Natural killer cell (primary cell): Measurements from ENCODE around the gene DHRS13. TPM values are rescaled to one million over a fixed set of nuclear protein-coding genes. Genes with fewer than 3 reads are reported as not detected.

Source experiments
- ATAC-seq, 3 donors: fragments of 150-1000 bp in 2 of 3; fragments of 200-7000 bp in 1 of 3; cut with Tn5 transposase; 1 replicate in 1 of 3; 2 replicates in 2 of 3; pipeline ENCODE4 v1.10.0; 2021; ENCODE audit warnings: mild to moderate bottlenecking in 2 of 3, moderate library complexity in 2 of 3
- DNase-seq, 2 donors: peaks; one replicate each; pipeline versions ENCODE4 v3.0.0 to v3.0.0-alpha.2; 2013 to 2021; ENCODE audit warnings: mixed read lengths in 1 of 2
- H3K27ac ChIP-seq: one replicate; pipeline ENCODE4 v1.5.1; 2013; ENCODE audit warnings: mild to moderate bottlenecking, low read length
- H3K27me3 ChIP-seq: one replicate; pipeline ENCODE4 v1.6.1; 2013; ENCODE audit warnings: low read length; ENCODE audit not compliant: control insufficient read depth, insufficient read depth
- H3K36me3 ChIP-seq: one replicate; pipeline ENCODE4 v1.6.1; 2013; ENCODE audit warnings: low read length; ENCODE audit not compliant: control insufficient read depth, insufficient read depth
- H3K4me1 ChIP-seq: one replicate; pipeline ENCODE4 v1.6.1; 2013; ENCODE audit warnings: low read length; ENCODE audit not compliant: control insufficient read depth, insufficient read depth
- H3K4me3 ChIP-seq: one replicate; pipeline ENCODE4 v1.5.1; 2013; ENCODE audit warnings: low read length
- H3K9me3 ChIP-seq: one replicate; pipeline ENCODE4 v1.6.1; 2013; ENCODE audit warnings: low read length; ENCODE audit not compliant: control insufficient read depth, insufficient read depth
- H3K27ac Mint-ChIP-seq, 2 donors: one replicate each; pipeline ENCODE4 v1.8.0; 2022; ENCODE audit warnings: mild to moderate bottlenecking in 2 of 2, mixed read lengths in 2 of 2, moderate library complexity in 1 of 2
- H3K27me3 Mint-ChIP-seq, 2 donors: one replicate each; pipeline ENCODE4 v1.8.0; 2022; ENCODE audit warnings: low read depth in 2 of 2, mixed read lengths in 2 of 2
- H3K36me3 Mint-ChIP-seq: one replicate; pipeline ENCODE4 v1.8.0; 2022; ENCODE audit warnings: mixed read lengths
- H3K4me1 Mint-ChIP-seq, 2 donors: one replicate each; pipeline ENCODE4 v1.8.0; 2022; ENCODE audit warnings: mixed read lengths in 2 of 2
- H3K4me3 Mint-ChIP-seq: one replicate; pipeline ENCODE4 v1.8.0; 2022; ENCODE audit warnings: mild to moderate bottlenecking, moderate library complexity, mixed read lengths
- H3K9me3 Mint-ChIP-seq, 2 donors: one replicate each; pipeline ENCODE4 v1.8.0; 2022; ENCODE audit warnings: mixed read lengths in 2 of 2
- CTCF ChIP-seq: fragments of 200-600 bp; IDR thresholded peaks from one replicate; pipeline ENCODE4 v1.8.0; 2022; ENCODE audit warnings: antibody characterized with exemption
- WGBS: methylation state at CpG from one replicate; pipeline ENCODE4 v1.1.7; 2013; ENCODE audit warnings: missing lambda C conversion rate; ENCODE audit not compliant: insufficient coverage; 5-methylcytosine and 5-hydroxymethylcytosine counted together
- intact Hi-C: fragments of 100-400 bp; cut with micrococcal nuclease; formaldehyde crosslinking; loops from one replicate; pipeline ENCODE4 v1.14.2; 2022
- total RNA-seq, 4 donors: library from RNA; stranded (reverse); fragments of 120-200 nt in 1 of 4; gene quantifications; one replicate each; pipeline versions ENCODE4 v1.2.3 to v1.2.4, GENCODE V29; 2013 to 2022

DHRS13 gene
- total RNA-seq, 3 donors from 2014 or later (not counting 1 experiment from before 2014, with no cell fraction given), result 22.5 to 27.3 (median 23.2) TPM

DNA sequence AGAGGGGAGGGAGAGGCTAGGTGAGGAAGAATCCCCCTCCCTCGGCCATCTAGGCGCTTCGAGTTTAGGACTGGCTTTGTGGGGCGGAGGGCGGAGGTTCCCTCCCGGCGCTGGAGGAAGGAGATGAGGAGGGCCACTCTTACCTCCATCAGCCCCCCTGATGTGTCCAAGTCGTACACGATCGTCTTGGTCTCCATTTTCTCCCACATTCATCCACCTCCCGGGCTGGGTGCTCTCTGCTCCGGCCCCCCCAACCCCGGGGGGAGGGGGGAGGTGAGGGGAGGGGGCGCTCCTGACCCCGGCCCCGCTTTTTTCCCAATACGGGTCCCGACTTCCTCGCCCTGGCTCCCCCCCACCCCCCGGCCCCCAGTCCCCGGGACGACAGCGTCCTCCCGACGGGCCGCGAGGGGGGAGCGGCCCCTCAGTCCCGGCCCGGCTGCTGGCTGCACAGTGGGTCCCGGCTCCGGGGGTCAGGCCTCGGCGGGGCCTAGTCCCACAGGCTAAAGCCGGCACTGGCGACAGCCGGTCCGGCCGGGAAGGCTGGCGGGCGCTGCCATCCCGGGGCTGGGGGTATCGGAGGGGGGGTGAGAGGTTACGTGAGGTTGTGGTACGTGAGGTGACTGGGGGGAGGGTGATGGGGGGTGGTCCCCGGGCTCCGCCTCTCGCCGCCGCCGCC is 48.0 kb upstream of the DHRS13 start:
- ATAC-seq (no peak), DNase-seq (no peak)
- Mint-ChIP-seq H3K9me3 (no peaks in the 10 kb centered on the region), H3K4me3 (peak overlapping the region; percentile 95), H3K27me3 (no peaks in the 10 kb centered on the region), H3K36me3 (no peaks in the 10 kb centered on the region), H3K27ac (no peak overlapping the region), H3K4me1 (peaks cover 25 to 30% of the 10 kb centered on the region in 2 donors)
- H3K4me1 ChIP-seq, result peaks cover 35% of the 10 kb centered on the region
- H3K4me3 ChIP-seq, result peak overlapping the region; percentile 76
- H3K27ac ChIP-seq, result peak overlapping the region; percentile 92
- no peaks in the 10 kb centered on the region for H3K36me3 ChIP-seq
- no peaks in the 10 kb centered on the region for H3K27me3 ChIP-seq
- intact Hi-C loops, result loop anchor here (1.0 to 5.0 kb wide), 2 partner anchors 166 to 232 kb away; partner anchors contain the start of gene RPL23A
- WGBS, result under 1% methylated on average over 38 of the region's 51 CpGs
- no peaks in the 10 kb centered on the region for H3K9me3 ChIP-seq
- no peak for TF ChIP-seq CTCF

GRCh38 chr17:28950017-28950751 is 47.3 kb upstream of the DHRS13 start:
- TF ChIP-seq CTCF, result no peak

GRCh38 chr17:28949185-28950016 is 46.5 kb upstream of the DHRS13 start:
- no peaks in the 10 kb centered on the region for H3K27me3 Mint-ChIP-seq
- Histone ChIP-seq H3K4me3 (peak overlapping the region; percentile 76), H3K4me1 (peaks cover 48% of the 10 kb centered on the region), H3K27me3 (no peaks in the 10 kb centered on the region), H3K36me3 (no peaks in the 10 kb centered on the region), H3K27ac (peak overlapping the region; percentile 92), H3K9me3 (no peaks in the 10 kb centered on the region)
- H3K4me3 Mint-ChIP-seq, result peak overlapping the region; percentile 95
- no peak overlapping the region for H3K27ac Mint-ChIP-seq
- H3K36me3 Mint-ChIP-seq, result no peaks in the 10 kb centered on the region
- H3K9me3 Mint-ChIP-seq, result no peaks in the 10 kb centered on the region
- WGBS, result under 1% methylated on average over 61 of the region's 61 CpGs
- no peak for TF ChIP-seq CTCF
- ATAC-seq (no peak), DNase-seq (peak; percentile 63 to 69)
- peaks cover 37 to 45% of the 10 kb centered on the region in 2 donors for H3K4me1 Mint-ChIP-seq
- intact Hi-C loops, result loop anchor here (1.0 to 5.0 kb wide), 2 partner anchors 23 to 168 kb away; no protein-coding TSS in a partner anchor

More at GRCh38 chr17:28950017-28950751, 47.3 kb upstream of the DHRS13 start:
- Histone ChIP-seq H3K9me3 (no peaks in the 10 kb centered on the region), H3K36me3 (no peaks in the 10 kb centered on the region), H3K27me3 (no peaks in the 10 kb centered on the region), H3K4me3 (peak overlapping the region; percentile 76), H3K27ac (peak overlapping the region; percentile 92), H3K4me1 (peaks cover 42% of the 10 kb centered on the region)
- peak; percentile 62 to 76 for DNase-seq
- Mint-ChIP-seq H3K4me1 (peaks cover 29 to 37% of the 10 kb centered on the region in 2 donors), H3K4me3 (peak overlapping the region; percentile 95), H3K9me3 (no peaks in the 10 kb centered on the region), H3K27ac (no peak overlapping the region), H3K36me3 (no peaks in the 10 kb centered on the region), H3K27me3 (no peaks in the 10 kb centered on the region)
- WGBS, result under 1% methylated on average over 43 of the region's 43 CpGs
- ATAC-seq, result peak in 1 of 3 donors; percentile 3
- intact Hi-C loops, result loop anchor here (5.0 kb wide), 1 partner anchor 167 kb away; no protein-coding TSS in a partner anchor
